ENCODE results near the gene IFI35. TPM values are rescaled to one million over a fixed set of nuclear protein-coding genes. Genes with fewer than 3 reads are reported as not detected.
"Not testable (repeated sequence)": the region's sequence is repeated elsewhere in the genome, so short reads cannot be mapped to it uniquely, and the experiment has no call there.

The IFI35 gene
- total RNA-seq, 4 donors from 2014 or later = 60.1 to 85.8 (median 73.4) TPM

DNA sequence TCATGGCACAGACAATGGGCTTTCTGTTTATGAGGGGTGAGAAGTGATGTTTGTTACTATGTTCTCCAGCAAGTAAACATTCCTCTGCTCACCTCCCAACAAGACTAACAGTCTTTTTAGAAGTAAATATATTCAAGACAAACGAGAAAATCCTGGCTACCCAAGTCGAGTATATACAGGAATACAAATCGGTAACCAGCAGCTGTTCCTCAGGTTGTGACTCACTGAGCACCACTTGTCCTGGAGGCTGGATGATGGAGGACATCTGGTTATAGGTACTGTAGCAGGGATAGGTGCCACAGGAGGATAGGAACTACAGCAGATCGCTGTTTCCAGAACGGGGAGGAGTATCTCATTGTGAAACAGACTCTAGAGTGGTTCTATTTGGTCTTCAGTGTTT is 13.7 kb upstream of the IFI35 start:
- Histone ChIP-seq H3K27ac (no peak overlapping the region), H3K36me3 (peaks cover 0 to 57% (median 0%) of the 10 kb centered on the region in 3 donors), H3K27me3 (no peaks in the 10 kb centered on the region), H3K4me3 (no peak overlapping the region), H3K4me1 (peaks cover 0 to 5% (median 0%) of the 10 kb centered on the region in 4 donors), H3K9me3 (no peaks in the 10 kb centered on the region)
- no peak for DNase-seq
- TF ChIP-seq POLR2A (IDR thresholded peaks at IDR 0.05) (no peak), CTCF (IDR thresholded peaks at IDR 0.05) (no peak)

GRCh38 chr17:42993913-42994312 is 12.7 kb upstream of the IFI35 start:
- not testable (repeated sequence) for H3K4me1 ChIP-seq, H3K27ac ChIP-seq, DNase-seq, H3K9me3 ChIP-seq, H3K27me3 ChIP-seq, H3K4me3 ChIP-seq
- peaks cover 0 to 46% (median 0%) of the 10 kb centered on the region in 3 donors for H3K36me3 ChIP-seq

DNA sequence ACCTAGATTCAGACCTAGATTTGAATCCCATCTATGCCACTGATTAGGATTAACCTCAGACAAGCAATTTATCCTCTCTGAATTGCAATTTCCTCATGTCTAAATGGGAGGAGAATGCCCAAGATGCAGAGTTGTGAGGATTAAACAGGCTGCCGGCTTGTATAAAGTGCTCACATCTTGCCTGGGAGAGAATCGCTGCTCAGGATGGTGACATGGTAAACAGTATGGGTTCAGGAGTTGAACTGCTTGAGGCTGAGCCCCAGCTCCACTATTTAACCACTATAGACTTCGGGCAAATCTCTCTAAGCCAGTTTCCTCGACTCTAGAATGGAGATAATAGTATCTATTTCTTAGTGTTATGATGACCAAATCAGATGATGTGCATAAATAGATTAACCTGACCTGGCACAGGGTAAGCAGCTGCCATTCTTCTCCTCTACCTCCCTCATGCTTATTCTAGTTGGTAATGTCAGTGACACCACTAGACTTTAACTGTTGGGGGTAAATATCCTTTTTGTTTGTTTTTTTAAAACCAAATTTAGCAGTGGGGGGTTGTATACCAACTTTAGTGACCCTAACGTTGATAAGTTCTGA is 9.1 kb upstream of the IFI35 start:
- no peaks in the 10 kb centered on the region for H3K9me3 ChIP-seq
- H3K4me3 ChIP-seq = peak overlapping the region in 3 of 4 donors; percentile 18 to 31 (median 21)
- peaks cover 0 to 10% (median 2%) of the 10 kb centered on the region in 4 donors for H3K4me1 ChIP-seq
- no peak for DNase-seq
- TF ChIP-seq CTCF (IDR thresholded peaks at IDR 0.05) = no peak
- TF ChIP-seq POLR2A (IDR thresholded peaks at IDR 0.05) = no peak
- H3K27me3 ChIP-seq = no peaks in the 10 kb centered on the region
- H3K27ac ChIP-seq = peak overlapping the region; percentile 83 to 94 (median 92)
- peaks cover 0 to 41% (median 0%) of the 10 kb centered on the region in 3 donors for H3K36me3 ChIP-seq

DNA sequence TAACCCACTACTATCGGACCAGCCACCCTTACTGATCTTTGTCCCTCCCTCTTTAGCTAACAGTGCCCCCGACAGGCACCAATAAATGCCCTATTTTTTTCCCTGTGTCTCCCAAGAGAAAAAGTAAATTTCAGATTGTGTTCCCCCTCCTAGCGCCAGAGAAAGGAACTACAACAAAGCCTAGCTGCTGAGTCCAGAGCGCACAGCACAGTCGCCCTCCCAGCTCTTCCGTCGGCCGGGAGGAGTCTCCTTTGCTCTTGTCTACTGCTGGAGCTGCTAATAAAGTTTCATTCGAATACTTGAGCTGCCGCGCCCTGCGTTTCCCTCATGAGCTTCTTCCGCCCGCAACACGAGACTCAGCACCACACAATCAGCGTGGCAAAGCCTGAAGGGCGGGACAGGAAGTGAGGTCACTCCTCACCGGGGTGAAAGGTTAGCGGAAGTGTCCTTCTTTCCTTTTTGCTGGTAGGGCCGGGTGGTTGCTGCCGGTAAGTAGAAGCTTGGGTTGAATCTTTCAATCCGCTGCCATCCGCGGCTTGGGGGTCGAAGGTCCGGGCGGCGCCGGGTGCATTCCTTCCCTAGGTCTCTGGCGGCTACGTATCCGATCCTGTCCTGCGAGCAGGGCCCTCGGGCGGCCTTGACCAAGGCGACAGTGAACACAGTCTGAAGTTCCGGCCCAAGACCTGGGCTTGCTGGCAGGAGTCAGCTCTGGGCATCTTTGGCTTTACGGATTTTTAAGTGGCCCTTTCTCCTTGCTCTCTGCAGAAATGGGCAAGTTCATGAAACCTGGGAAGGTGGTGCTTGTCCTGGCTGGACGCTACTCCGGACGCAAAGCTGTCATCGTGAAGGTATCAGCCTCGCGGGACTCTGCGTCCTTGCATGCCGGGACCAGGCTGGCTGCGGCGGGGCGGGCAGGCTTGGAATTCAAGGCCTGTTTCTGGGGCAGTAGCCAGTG is 8.3 kb upstream of the IFI35 start, which contains the start of gene RPL27:
Gene RPL27, plus strand, starts transcription at position 436 of the 955 bp plus-strand sequence. Its CDS starts 332 bp downstream, at position 768.
- no peaks in the 10 kb centered on the region for H3K27me3 ChIP-seq
- H3K4me1 ChIP-seq = peaks cover 0 to 10% (median 2%) of the 10 kb centered on the region in 4 donors
- TF ChIP-seq CTCF (IDR thresholded peaks at IDR 0.05) (peak; percentile 89 to 98 (median 94)), POLR2A (IDR thresholded peaks at IDR 0.05) (peak; percentile 85 to 93)
- peak; percentile 97 to 99 (median 98) for DNase-seq
- H3K4me3 ChIP-seq = peak within 1 kb of the TSS; percentile 49 to 79 (median 68)
- H3K36me3 ChIP-seq = peaks cover 0 to 40% (median 0%) of the 10 kb centered on the region in 3 donors
- H3K27ac ChIP-seq = peak within 1 kb of the TSS; percentile 83 to 94 (median 92)
- no peaks in the 10 kb centered on the region for H3K9me3 ChIP-seq

- TF ChIP-seq POLR2A (IDR thresholded peaks at IDR 0.05) (no peak), CTCF (IDR thresholded peaks at IDR 0.05) (no peak)
- H3K27me3 ChIP-seq = no peaks in the 10 kb centered on the region
- DNase-seq = no peak
These were observed 7.5 kb upstream of the IFI35 start for GRCh38 chr17:42999003-42999525.

DNA sequence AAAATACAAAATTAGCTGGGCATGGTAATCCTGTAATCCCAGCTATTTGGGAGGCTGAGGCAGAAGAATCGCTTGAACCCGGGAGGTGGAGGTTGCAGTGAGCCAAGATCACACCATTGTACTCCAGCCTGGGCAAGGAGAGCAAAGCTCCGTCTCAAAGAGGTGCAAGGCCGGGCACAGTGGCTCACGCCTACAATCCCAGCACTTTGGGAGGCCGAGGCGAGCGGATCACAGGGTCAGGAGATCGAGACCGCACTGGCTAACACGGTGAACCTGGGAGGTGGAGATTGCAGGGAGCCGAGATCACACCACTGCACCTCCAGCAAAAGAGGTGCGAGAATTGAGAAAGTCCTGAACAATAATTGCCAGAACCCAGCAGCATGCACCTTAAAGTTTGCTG is 5.7 kb upstream of the IFI35 start:
- Histone ChIP-seq H3K36me3 (peaks cover 0 to 42% (median 0%) of the 10 kb centered on the region in 3 donors), H3K4me1 (peaks cover 0 to 10% (median 2%) of the 10 kb centered on the region in 4 donors)
- H3K9me3 ChIP-seq, H3K27ac ChIP-seq, H3K27me3 ChIP-seq, H3K4me3 ChIP-seq, DNase-seq: not testable (repeated sequence)

More at GRCh38 chr17:42999003-42999525, 7.5 kb upstream of the IFI35 start:
- Histone ChIP-seq H3K27ac (peak overlapping the region; percentile 83 to 94 (median 92)), H3K9me3 (no peaks in the 10 kb centered on the region), H3K4me3 (peak overlapping the region; percentile 49 to 79 (median 68)), H3K36me3 (peaks cover 0 to 42% (median 0%) of the 10 kb centered on the region in 3 donors), H3K4me1 (peaks cover 0 to 10% (median 2%) of the 10 kb centered on the region in 4 donors)
